ENCODE measurements around the gene CHRM4.

Gene CHRM4

GRCh38 chr11:46435679-46436078 lies 44.1 kb upstream of the CHRM4 start:
- Histone ChIP-seq H3K9ac (ENCODE audit: low read length) (no peak overlapping the region), H2BK5ac (ENCODE audit: low read depth, low read length, poor library complexity) (no peak overlapping the region), H4K8ac (ENCODE audit: low read depth, low read length) (no peak overlapping the region), H3K36me3 (ENCODE audit: control insufficient read depth in 1 of 2, insufficient read depth in 2 of 2, low read length in 2 of 2) (peaks cover 13 to 20% of the 10 kb centered on the region in 2 experiments), H3K79me2 (ENCODE audit: control insufficient read depth, insufficient read depth, low read length, poor library complexity) (no peaks in the 10 kb centered on the region), H3K14ac (ENCODE audit: low read length) (no peak overlapping the region), H2AK5ac (ENCODE audit: low read length) (no peak overlapping the region), H2AFZ (ENCODE audit: insufficient read depth, low read length, poor library complexity) (no peak overlapping the region), H3K18ac (ENCODE audit: low read length) (no peak overlapping the region), H3K9me3 (ENCODE audit: insufficient read depth, low read depth, low read length) (no peaks in the 10 kb centered on the region), H3K4me3 (ENCODE audit: low read depth, low read length) (no peak overlapping the region), H3K27ac (ENCODE audit: low read depth, low read length) (no peak overlapping the region), H4K91ac (ENCODE audit: low read depth, low read length) (no peak overlapping the region), H3K79me1 (ENCODE audit: low read length) (no peaks in the 10 kb centered on the region), H2BK12ac (ENCODE audit: low read length) (no peak overlapping the region), H3K4me1 (ENCODE audit: control insufficient read depth in 1 of 2, insufficient read depth in 2 of 2, low read length in 2 of 2) (no peaks in the 10 kb centered on the region), H3K4ac (ENCODE audit: low read depth, low read length) (no peak overlapping the region), H3K27me3 (ENCODE audit: insufficient read depth, low read length) (no peaks in the 10 kb centered on the region), H4K12ac (ENCODE audit: low read depth, low read length) (no peak overlapping the region), H3K23ac (ENCODE audit: low read length) (no peak overlapping the region), H3K4me2 (ENCODE audit: low read length) (no peak overlapping the region), H2BK120ac (ENCODE audit: insufficient read depth, low read length, poor library complexity) (no peak overlapping the region)
- no CpG with 5 or more reads among the region's 3 CpGs for WGBS (ENCODE audit: extremely low coverage, insufficient coverage, insufficient read length)
- DNase-seq, result no peak

GRCh38 chr11:46431211-46431610 lies 39.6 kb upstream of the CHRM4 start:
- no peak overlapping the region for H2AFZ ChIP-seq (ENCODE audit: insufficient read depth, low read length, poor library complexity)
- peaks cover 13 to 20% of the 10 kb centered on the region in 2 experiments for H3K36me3 ChIP-seq (ENCODE audit: control insufficient read depth in 1 of 2, insufficient read depth in 2 of 2, low read length in 2 of 2)
- H3K4me1 ChIP-seq (ENCODE audit: control insufficient read depth in 1 of 2, insufficient read depth in 2 of 2, low read length in 2 of 2), result no peaks in the 10 kb centered on the region
- no peak overlapping the region for H3K9ac ChIP-seq (ENCODE audit: low read length)
- no peak overlapping the region for H3K4me3 ChIP-seq (ENCODE audit: low read depth, low read length)
- H3K79me1 ChIP-seq (ENCODE audit: low read length), result no peaks in the 10 kb centered on the region
- no peak overlapping the region for H2BK12ac ChIP-seq (ENCODE audit: low read length)
- H2BK5ac ChIP-seq (ENCODE audit: low read depth, low read length, poor library complexity), result no peak overlapping the region
- no peak for DNase-seq
- H4K91ac ChIP-seq (ENCODE audit: low read depth, low read length), result no peak overlapping the region
- H4K12ac ChIP-seq (ENCODE audit: low read depth, low read length), result no peak overlapping the region
- H3K14ac ChIP-seq (ENCODE audit: low read length), result no peak overlapping the region
- H3K4ac ChIP-seq (ENCODE audit: low read depth, low read length), result no peak overlapping the region
- no peaks in the 10 kb centered on the region for H3K79me2 ChIP-seq (ENCODE audit: control insufficient read depth, insufficient read depth, low read length, poor library complexity)
- H3K23ac ChIP-seq (ENCODE audit: low read length), result no peak overlapping the region
- no peak overlapping the region for H3K18ac ChIP-seq (ENCODE audit: low read length)
- no peaks in the 10 kb centered on the region for H3K9me3 ChIP-seq (ENCODE audit: insufficient read depth, low read depth, low read length)
- no peak overlapping the region for H3K4me2 ChIP-seq (ENCODE audit: low read length)
- H2BK120ac ChIP-seq (ENCODE audit: insufficient read depth, low read length, poor library complexity), result no peak overlapping the region
- H3K27me3 ChIP-seq (ENCODE audit: insufficient read depth, low read length), result no peaks in the 10 kb centered on the region
- H2AK5ac ChIP-seq (ENCODE audit: low read length), result no peak overlapping the region
- no peak overlapping the region for H4K8ac ChIP-seq (ENCODE audit: low read depth, low read length)
- H3K27ac ChIP-seq (ENCODE audit: low read depth, low read length), result no peak overlapping the region

- no CpG with 5 or more reads among the region's 3 CpGs for WGBS (ENCODE audit: extremely low coverage, insufficient coverage, insufficient read length)
- Histone ChIP-seq H3K14ac (ENCODE audit: low read length) (no peak overlapping the region), H4K91ac (ENCODE audit: low read depth, low read length) (no peak overlapping the region), H4K8ac (ENCODE audit: low read depth, low read length) (no peak overlapping the region), H3K79me2 (ENCODE audit: control insufficient read depth, insufficient read depth, low read length, poor library complexity) (no peaks in the 10 kb centered on the region), H3K9me3 (ENCODE audit: insufficient read depth, low read depth, low read length) (no peaks in the 10 kb centered on the region), H4K12ac (ENCODE audit: low read depth, low read length) (no peak overlapping the region), H2AK5ac (ENCODE audit: low read length) (no peak overlapping the region), H3K79me1 (ENCODE audit: low read length) (no peaks in the 10 kb centered on the region), H3K23ac (ENCODE audit: low read length) (no peak overlapping the region), H3K27me3 (ENCODE audit: insufficient read depth, low read length) (no peaks in the 10 kb centered on the region), H3K18ac (ENCODE audit: low read length) (no peak overlapping the region), H3K9ac (ENCODE audit: low read length) (no peak overlapping the region), H3K4ac (ENCODE audit: low read depth, low read length) (no peak overlapping the region), H3K4me2 (ENCODE audit: low read length) (no peak overlapping the region), H3K36me3 (ENCODE audit: control insufficient read depth in 1 of 2, insufficient read depth in 2 of 2, low read length in 2 of 2) (peaks cover 10 to 18% of the 10 kb centered on the region in 2 experiments), H3K27ac (ENCODE audit: low read depth, low read length) (no peak overlapping the region), H3K4me3 (ENCODE audit: low read depth, low read length) (no peak overlapping the region), H2BK12ac (ENCODE audit: low read length) (no peak overlapping the region), H2BK5ac (ENCODE audit: low read depth, low read length, poor library complexity) (no peak overlapping the region), H2BK120ac (ENCODE audit: insufficient read depth, low read length, poor library complexity) (no peak overlapping the region), H3K4me1 (ENCODE audit: control insufficient read depth in 1 of 2, insufficient read depth in 2 of 2, low read length in 2 of 2) (no peaks in the 10 kb centered on the region), H2AFZ (ENCODE audit: insufficient read depth, low read length, poor library complexity) (no peak overlapping the region)
- DNase-seq, result no peak
Observed at GRCh38 chr11:46429717-46430116, 38.1 kb upstream of the CHRM4 start.

- H4K8ac ChIP-seq (ENCODE audit: low read depth, low read length), result no peak overlapping the region
- no peaks in the 10 kb centered on the region for H3K4me1 ChIP-seq (ENCODE audit: control insufficient read depth in 1 of 2, insufficient read depth in 2 of 2, low read length in 2 of 2)
Observed at GRCh38 chr11:46427364-46427763, 35.8 kb upstream of the CHRM4 start.

More at GRCh38 chr11:46427364-46427763, 35.8 kb upstream of the CHRM4 start:
- H2BK120ac ChIP-seq (ENCODE audit: insufficient read depth, low read length, poor library complexity), result no peak overlapping the region
- no peak overlapping the region for H2AFZ ChIP-seq (ENCODE audit: insufficient read depth, low read length, poor library complexity)
- H2AK5ac ChIP-seq (ENCODE audit: low read length), result no peak overlapping the region
- no peak for DNase-seq
- H3K23ac ChIP-seq (ENCODE audit: low read length), result no peak overlapping the region
- no peak overlapping the region for H3K9ac ChIP-seq (ENCODE audit: low read length)
- H3K79me2 ChIP-seq (ENCODE audit: control insufficient read depth, insufficient read depth, low read length, poor library complexity), result no peaks in the 10 kb centered on the region
- H3K27ac ChIP-seq (ENCODE audit: low read depth, low read length), result no peak overlapping the region
- H4K12ac ChIP-seq (ENCODE audit: low read depth, low read length), result no peak overlapping the region
- H3K36me3 ChIP-seq (ENCODE audit: control insufficient read depth in 1 of 2, insufficient read depth in 2 of 2, low read length in 2 of 2), result peaks cover 2 to 7% of the 10 kb centered on the region in 2 experiments
- H3K9me3 ChIP-seq (ENCODE audit: insufficient read depth, low read depth, low read length), result no peaks in the 10 kb centered on the region
- no peak overlapping the region for H3K14ac ChIP-seq (ENCODE audit: low read length)
- no peak overlapping the region for H2BK12ac ChIP-seq (ENCODE audit: low read length)
- H3K4me3 ChIP-seq (ENCODE audit: low read depth, low read length), result no peak overlapping the region
- H3K18ac ChIP-seq (ENCODE audit: low read length), result no peak overlapping the region
- H4K91ac ChIP-seq (ENCODE audit: low read depth, low read length), result no peak overlapping the region
- no CpG with 5 or more reads among the region's 9 CpGs for WGBS (ENCODE audit: extremely low coverage, insufficient coverage, insufficient read length)
- H3K4me2 ChIP-seq (ENCODE audit: low read length), result no peak overlapping the region
- H3K27me3 ChIP-seq (ENCODE audit: insufficient read depth, low read length), result no peaks in the 10 kb centered on the region
- H3K4ac ChIP-seq (ENCODE audit: low read depth, low read length), result no peak overlapping the region
- H3K79me1 ChIP-seq (ENCODE audit: low read length), result no peaks in the 10 kb centered on the region
- no peak overlapping the region for H2BK5ac ChIP-seq (ENCODE audit: low read depth, low read length, poor library complexity)

Measured in trophoblast cell (in vitro differentiated cells and primary cell).